GM21786 (cell line): ENCODE data around the gene NF1.
"Not testable (repeated sequence)": the region's sequence is repeated elsewhere in the genome, so short reads cannot be mapped to it uniquely, and the experiment has no call there.

Source experiments
- ATAC-seq: cut with Tn5 transposase; IDR thresholded peaks from one replicate; pipeline ENCODE4 v1.9.1; 2021; ENCODE audit not compliant: unreplicated experiment

Gene NF1

DNA sequence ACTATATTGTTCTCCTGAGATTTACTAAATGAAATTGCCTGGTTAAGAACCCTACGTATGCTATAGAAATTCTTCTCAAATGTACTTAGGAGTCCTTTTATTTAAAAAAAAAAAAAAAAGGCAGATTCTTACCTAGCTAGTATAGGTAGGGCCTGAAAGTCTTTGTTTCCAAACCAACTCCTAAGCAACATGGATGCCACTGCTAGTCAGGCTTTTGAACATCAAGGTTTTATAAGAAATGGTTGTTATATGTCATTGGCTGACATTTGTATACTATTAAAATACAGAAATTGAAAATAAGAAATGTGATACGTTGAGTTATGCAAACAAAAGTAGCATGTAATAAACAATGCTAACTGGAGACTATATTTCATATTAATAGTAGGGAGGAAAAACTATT lies 225.5 kb downstream of the NF1 start:
- ATAC-seq = no peak

DNA sequence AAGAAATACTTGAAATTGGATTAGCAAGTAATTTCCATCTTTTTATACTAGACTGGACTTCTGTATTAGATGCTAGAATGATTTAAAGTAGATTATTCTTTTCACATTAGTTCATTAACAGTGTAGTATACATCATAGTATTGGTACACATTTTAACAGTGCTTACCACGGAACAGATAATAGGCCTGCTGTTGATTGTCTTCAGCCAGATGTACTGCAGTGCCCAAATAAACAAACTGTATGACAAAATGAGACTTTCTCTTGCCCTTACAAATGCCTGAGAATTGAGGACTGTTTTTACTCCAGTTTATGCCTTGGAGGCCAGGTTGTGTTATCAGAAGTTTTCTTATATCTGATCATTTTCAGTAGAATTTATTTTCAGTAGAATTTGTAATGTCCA lies 226.0 kb downstream of the NF1 start:
- ATAC-seq = no peak

DNA sequence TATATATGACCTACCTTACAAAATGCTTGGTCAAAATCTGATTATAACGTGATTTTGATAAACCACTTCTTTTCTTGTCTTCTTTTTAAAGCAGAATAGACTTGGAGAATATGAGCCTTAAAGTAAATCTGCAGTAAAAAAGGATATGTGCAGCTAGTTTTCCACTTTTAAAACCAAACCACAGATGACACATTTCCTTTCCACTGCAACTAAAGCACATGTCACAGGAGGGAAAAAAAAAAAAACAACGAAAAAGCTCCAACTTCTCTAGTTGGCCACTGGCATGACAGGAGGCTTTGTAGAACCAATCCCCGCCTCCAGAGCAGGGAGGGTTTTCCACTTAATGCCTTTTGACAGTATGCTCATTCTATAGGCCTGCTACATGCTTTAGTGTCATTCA lies 226.7 kb downstream of the NF1 start, which contains the start of gene EVI2A:
Gene EVI2A (minus strand): TSS at position 142 of the 400 bp plus-strand sequence. CDS start 2,609 bp downstream, outside the sequence.
- peak; percentile 38 for ATAC-seq

DNA sequence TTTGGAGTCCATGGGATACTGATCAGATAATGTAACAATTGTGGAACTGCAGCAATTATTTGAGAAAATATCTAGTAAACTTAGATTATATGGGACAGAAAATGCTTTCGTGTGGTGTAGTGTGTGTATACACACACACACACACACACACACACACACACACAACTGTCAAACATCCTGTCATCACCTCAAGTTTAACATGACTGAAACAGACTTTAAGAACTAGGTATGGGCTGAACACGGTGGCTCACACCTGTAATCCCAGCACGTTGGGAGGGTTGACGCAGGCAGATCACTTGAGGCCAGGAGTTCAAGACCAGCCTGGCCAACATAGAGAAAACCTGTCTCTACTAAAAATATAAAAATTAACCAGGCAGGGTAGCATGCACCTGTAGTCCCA lies 227.2 kb downstream of the NF1 start:
- ATAC-seq = no peak

DNA sequence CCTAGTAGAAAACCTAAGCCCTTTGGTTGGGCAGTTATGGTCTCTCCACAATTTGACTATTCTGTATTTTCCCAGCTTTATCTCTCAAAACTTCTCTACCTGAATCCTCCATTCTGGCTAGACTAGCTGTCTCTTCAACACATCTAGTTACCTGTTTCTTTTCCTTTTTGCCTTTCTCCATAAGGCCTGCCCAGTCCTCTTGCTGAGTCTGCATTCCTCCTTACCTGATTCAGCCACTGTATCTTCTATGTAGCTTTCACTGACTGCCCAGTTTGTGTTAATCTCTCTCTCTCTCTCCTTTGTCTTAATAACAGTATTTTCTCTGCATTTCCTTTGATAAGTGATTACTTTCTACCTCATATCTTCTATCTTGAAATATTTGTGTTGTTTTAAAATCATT lies 228.8 kb downstream of the NF1 start:
- ATAC-seq = no peak

DNA sequence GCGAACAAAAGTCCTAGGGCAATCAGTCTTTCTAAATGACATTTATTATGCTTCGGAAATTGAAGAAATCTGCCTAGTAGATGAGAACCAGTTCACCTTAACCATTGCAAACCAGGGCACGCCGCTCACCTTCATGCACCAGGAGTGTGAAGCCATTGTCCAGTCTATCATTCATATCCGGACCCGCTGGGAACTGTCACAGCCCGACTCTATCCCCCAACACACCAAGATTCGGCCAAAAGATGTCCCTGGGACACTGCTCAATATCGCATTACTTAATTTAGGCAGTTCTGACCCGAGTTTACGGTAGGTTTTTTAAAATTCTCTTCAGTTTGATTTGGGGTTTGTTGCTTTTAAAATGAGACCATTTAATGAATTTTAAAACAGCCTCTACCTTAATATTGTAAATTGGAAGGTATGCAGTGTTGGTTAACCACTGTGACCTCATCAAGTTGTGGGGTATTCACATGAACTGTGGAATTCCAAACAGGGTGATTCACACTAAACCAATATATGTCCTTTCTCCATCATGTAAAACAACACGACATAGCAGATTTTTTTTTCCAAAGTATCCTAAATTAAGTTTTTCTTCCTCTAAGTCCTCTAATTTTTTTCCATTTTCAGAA lies 232.9 kb downstream of the NF1 start:
- no peak for ATAC-seq

DNA sequence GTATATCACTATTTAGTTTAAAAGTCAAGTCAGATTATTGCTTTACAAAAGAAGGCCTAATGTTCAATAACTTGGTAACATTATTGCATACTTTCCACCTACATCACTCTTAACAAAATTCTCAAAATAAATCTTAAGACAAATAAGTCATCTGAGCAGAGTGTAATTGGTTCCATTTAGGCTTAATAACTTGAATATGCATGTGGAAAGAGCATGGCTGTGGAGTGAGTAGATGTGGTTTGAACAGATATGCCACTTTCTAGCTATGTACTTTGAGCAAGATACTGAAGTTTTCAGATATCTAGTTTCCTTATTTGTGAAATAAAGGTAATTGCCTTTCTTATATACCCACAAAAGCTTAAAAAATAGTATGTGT lies 233.4 kb downstream of the NF1 start:
- no peak for ATAC-seq

DNA sequence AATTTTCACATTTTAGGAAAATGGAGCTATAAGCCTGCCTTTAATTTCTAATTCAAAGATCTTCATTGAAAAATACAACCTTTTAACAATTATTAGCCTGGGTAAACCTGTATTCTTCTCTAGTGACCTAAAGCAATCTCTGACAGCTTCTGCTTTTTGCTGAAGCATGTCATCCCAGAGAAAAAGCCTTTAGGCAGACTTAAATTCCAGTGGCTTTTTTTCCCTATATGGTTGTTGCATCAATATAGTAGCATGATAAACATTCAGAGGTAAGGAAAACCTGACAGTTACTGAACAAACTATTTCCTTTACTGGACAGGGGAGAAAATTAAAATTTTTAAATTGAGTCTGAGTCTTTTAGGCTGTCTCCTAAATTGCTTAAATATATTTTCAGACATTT lies 234.4 kb downstream of the NF1 start:
- no peak for ATAC-seq

DNA sequence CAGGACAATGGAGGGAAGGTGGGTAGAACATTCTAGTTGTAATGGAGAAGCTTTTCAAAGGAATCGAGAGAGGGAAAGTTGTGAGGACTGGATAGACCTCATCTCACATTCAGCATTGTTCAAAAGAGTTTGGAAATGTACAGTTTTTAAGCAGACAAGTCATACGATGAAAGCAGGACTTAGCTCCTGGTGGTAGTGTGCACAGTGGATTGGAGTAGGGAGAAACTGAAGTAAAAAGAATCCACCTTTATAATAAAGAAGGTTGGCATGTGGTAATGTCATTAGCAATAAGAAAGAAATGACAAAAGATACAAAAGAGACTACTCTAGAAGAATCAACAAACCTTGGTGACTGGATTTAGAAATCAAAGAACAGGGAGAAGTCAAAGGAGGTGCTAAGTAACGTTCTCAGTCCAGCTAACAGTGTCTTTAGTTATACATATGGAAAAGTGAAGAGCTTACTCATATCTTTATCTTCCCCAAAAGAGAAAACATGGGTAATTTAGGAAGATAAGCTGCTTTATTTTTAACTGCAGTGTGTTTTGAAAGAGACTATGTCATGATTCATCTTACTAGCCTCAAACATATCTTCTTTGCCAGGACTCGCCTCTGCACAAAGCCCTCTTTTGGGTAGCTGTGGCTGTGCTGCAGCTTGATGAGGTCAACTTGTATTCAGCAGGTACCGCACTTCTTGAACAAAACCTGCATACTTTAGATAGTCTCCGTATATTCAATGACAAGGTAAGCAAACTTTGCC lies 245.3 kb downstream of the NF1 start:
- ATAC-seq = no peak

DNA sequence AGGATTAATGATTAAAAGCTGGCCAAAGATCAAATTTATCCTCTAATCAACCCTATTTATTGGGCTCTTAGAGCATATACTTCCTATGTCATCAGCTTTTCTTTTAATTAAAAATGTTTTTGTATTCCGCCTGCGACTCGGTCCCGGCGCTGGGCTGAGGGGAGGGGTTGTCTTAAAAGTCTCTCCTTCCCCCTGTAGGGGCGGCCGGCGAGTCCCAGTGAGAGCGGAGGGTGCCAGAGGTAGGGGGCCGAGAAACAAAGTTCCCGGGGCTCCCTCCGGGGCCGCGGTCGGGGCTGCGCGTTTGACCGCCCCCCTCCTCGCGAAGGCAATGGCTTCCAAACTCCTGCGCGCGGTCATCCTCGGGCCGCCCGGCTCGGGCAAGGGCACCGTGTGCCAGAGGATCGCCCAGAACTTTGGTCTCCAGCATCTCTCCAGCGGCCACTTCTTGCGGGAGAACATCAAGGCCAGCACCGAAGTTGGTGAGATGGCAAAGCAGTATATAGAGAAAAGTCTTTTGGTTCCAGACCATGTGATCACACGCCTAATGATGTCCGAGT lies 250.5 kb downstream of the NF1 start:
- ATAC-seq = not testable (repeated sequence)

DNA sequence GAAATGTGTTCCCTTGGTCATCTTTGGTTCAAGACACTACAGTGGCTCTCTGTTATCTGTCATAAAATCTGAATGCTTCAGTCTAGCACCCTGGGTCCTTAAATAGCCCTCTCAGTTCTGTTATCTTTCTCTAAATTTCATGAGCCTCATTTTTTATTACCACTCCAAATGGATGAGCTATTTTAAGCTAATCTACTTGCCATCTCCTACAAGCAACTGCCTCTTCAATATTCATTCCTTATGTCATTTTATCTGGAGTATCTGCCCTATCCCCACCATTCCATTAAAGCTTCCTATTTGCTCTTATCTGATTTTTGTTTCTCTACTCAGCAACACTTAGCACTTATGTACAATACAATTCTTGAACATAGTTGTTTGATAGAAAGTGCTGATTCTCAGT lies 254.7 kb downstream of the NF1 start:
- ATAC-seq = no peak

DNA sequence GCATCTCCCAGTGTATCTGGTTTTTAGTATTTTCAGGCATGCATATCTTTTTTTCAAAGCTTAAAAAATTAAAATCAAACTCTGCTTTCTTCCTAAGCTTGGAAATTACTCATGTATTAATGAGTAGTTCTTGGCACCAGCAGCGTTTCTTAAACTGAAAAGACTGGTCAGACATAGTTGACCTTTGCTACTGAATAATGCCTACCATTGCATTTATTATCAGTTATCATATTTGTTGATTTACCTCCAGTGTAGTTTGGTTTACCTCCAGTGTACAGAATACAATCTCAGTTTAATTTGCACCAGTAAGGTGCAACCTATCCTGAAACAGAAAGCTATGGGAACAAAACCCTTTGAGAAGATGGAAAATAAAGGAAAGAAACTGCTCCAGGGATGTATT lies 261.2 kb downstream of the NF1 start:
- no peak for ATAC-seq

DNA sequence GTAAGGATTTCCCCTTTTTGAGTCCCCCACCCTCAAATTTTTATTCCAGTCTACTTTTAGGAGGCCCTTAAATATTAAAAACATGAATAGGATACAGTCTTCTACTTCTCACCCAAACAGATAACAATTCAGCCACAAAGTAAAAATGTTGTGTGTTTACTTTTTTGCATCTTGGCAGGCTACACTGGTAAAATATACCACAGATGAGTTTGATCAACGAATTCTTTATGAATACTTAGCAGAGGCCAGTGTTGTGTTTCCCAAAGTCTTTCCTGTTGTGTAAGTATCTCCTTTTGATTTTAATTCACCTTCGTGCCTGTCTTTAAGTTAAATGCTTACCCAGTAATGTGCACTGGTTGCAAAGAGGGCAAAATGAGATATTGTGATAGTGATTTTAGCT lies 262.3 kb downstream of the NF1 start:
- ATAC-seq = no peak

DNA sequence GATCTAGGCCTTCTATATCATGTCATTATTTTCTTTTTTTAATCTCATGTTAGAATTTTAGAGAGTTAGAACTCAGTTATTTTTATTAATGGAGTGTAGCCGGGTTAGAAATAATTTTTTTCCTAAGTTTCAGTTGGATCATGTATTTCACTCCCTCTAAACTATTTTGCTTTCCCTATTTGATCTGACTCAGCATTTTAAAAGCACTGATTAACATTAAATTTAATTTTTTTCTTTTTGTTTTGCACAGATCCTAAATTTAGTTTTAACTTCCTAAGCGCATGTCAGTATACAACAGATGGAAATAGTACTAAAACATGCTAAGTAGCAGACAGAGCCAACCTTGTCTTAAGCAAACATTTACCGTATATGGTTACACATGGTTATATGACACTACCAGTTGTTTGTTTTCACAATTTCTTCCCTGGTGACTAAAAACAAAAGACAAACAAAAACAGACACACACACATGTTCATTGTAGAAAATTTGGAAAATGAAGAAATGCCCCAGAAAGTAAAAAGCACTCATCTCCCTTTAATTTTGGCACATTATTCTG lies 263.1 kb downstream of the NF1 start:
- no peak for ATAC-seq

DNA sequence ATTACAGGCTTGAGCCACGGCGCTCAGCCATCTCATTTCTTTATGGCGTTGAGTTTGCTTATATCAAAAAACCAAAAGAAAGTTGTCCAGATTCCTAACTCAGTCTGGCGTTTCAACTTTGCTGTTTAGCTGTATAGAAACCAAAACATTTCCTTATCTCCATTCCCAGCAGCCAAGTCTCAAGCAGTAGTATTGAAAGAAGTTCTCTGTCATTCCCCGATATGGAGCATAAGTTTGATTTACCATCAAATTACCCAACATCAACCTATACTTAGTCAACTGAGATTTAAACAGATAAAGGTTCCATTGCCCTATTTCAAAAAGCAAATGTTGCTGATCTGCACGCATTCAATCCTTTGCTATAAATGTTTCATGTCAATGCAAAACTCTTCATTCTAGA lies 269.2 kb downstream of the NF1 start:
- ATAC-seq = no peak

DNA sequence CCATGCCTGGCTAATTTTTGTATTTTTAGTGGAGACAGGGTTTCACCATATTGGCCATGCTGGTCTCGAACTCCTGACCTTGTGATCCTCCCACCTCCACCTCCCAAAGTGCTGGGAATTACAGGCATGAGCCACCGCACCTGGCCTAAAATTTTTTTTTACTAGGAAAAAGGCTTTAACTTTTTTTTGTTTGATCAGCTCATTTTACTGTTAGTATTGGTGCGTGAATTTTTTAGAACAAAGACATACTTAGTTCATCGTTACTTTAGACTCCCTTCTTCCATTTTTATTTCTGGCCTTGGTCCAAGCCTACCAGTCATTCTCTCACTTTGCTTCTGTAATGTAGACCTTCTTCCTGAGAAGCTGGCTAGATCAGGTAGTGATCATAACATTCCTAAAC lies 271.3 kb downstream of the NF1 start:
- ATAC-seq = no peak

DNA sequence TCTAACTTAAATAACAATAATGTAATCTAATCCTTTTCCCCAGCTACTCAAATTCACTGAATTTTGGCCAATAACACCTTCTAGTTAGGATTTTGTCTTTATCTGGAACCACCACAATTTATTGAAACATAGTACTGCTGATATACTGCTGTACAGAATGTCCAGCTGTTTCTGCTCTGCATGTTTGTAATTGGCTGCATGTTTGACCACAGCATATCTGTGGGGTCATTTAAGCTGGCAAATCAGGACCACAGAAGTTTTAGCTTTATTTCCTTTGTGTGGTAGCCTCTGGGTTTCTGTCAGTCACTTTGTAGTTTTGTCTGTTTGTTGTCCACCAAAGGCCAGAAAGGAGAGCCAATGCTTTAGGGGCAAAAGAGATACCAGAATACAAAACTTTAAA lies 274.5 kb downstream of the NF1 start:
- no peak for ATAC-seq

DNA sequence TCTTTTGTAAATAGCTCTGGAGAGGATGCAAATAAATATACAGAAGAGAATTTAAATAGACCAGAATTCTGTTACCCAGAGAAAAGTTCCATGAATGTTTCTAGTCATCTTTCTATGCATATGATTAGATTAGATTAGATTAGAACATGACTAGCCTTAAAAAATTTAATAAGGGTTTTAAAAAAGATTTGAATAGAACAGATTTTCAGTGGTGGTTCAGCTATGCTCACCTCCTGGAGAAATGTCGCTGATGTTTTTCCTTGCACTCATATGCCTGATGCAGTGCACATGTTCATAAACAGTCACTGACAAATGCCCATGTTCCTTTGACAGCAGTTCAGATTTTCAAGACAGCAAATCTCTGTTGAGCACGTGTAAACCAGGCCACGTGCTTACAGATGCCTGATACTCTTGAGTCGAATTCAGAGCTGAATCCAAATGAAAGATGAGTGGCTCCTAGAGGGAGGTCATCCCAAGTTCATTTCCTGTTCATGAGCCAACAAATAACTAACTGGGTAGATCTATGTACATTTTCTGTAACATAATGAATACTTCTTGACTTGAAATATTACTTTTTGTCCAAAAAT lies 276.8 kb downstream of the NF1 start:
- no peak for ATAC-seq

DNA sequence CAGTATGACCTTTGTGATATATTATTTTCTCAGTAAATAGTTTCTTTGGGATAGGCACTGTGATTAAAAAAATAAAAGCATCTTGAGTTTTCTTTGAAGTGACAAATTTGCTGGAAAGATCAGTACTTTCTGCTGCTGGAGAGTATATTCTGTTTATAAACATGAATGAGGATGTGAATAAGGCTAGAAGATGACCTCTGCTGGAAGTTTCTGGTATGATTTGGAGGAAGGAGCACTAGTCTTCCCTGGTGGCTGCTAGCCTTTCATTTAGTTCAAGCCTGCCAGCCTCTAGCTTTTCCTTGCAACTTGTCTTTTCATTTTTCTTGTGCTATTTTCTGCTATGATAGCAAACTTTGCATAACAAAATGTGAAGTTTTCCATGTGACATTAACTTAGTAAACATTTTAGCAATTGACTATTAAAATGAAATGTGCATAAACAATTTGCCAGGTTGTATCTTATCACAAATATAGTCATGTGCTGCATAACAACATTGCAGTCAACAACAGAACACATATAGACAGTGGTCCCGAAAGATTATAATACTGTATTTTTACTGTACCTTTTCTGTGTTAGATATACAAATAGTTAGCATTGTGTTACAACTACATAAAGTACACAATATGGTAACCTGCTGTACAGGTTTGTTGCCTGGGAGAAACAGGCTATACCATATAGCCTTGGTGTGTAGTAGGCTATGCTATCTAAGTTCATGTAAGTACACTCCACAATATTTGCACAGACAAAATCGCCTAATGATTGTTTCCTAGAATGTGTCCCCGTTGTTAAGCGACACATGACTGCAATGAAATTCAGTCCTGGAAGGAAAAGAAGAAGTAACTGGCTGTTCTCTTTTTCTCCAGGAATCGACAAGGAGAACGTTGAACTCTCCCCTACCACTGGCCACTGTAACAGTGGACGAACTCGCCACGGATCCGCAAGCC lies 278.6 kb downstream of the NF1 start:
- ATAC-seq = no peak

DNA sequence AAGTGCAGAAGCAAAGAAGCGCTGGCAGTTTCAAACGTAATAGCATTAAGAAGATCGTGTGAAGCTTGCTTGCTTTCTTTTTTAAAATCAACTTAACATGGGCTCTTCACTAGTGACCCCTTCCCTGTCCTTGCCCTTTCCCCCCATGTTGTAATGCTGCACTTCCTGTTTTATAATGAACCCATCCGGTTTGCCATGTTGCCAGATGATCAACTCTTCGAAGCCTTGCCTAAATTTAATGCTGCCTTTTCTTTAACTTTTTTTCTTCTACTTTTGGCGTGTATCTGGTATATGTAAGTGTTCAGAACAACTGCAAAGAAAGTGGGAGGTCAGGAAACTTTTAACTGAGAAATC lies 279.3 kb downstream of the NF1 start:
- no peak for ATAC-seq

DNA sequence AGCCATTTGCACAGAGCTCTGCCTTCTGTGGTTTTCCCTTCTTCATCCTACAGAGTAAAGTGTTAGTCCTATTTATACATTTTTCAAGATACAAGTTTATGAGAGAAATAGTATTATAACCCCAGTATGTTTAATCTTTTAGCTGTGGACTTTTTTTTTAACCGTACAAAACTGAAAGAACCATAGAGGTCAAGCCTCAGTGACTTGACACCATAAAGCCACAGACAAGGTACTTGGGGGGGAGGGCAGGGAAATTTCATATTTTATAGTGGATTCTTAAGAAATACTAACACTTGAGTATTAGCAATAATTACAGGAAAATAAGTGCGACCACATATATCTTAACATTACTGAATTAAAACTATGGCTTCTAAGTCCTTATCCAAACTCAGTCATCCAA lies 279.7 kb downstream of the NF1 start:
- ATAC-seq = no peak
